MCF 10A (cell line): ENCODE measurements around the gene GNL1. TPM values are rescaled to one million over a fixed set of nuclear protein-coding genes. Genes with fewer than 3 reads are reported as not detected.
"Not testable (repeated sequence)": the region's sequence is repeated elsewhere in the genome, so short reads cannot be mapped to it uniquely, and the experiment has no call there.

Source experiments
- BruUV-seq: library from RNA; stranded (reverse); fragments of 400-500 nt; replicated peaks from 2 replicates; lab custom pipeline; 2021; lab: Mats Ljungman, UMichigan
- CTCF ChIA-PET: fragments of 300-600 bp; sonication (Branson Sonifier 250); formaldehyde crosslinking; extraction: SDS; loops from one replicate; lab custom pipeline; 2021; ENCODE audit warnings: antibody characterized with exemption, inconsistent platforms; lab: Yijun Ruan, JAX
- POLR2A ChIA-PET: fragments of 300-600, 350-650 bp; sonication (Branson Sonifier 250); formaldehyde crosslinking; extraction: SDS; loops from one replicate; lab custom pipeline; 2020; ENCODE audit warnings: antibody characterized with exemption, inconsistent platforms; lab: Yijun Ruan, JAX
- DNase-seq: peaks from one replicate; pipeline ENCODE4 v3.0.0-alpha.2; 2018; ENCODE audit not compliant: unreplicated experiment
- H3K27ac Mint-ChIP-seq: one replicate; pipeline ENCODE4 v1.8.0; 2022; ENCODE audit warnings: mild to moderate bottlenecking, low read depth, mixed read lengths; ENCODE audit not compliant: unreplicated experiment
- H3K27me3 Mint-ChIP-seq: one replicate; pipeline ENCODE4 v1.8.0; 2022; ENCODE audit warnings: mixed read lengths; ENCODE audit not compliant: insufficient read depth, unreplicated experiment
- H3K36me3 Mint-ChIP-seq: one replicate; pipeline ENCODE4 v1.8.0; 2022; ENCODE audit warnings: mild to moderate bottlenecking, moderate library complexity, mixed read lengths; ENCODE audit not compliant: insufficient read depth, unreplicated experiment
- H3K4me1 Mint-ChIP-seq: one replicate; pipeline ENCODE4 v1.8.0; 2022; ENCODE audit warnings: mixed read lengths; ENCODE audit not compliant: insufficient read depth, unreplicated experiment
- H3K4me3 Mint-ChIP-seq: one replicate; pipeline ENCODE4 v1.8.0; 2022; ENCODE audit warnings: mild to moderate bottlenecking, moderate library complexity, mixed read lengths; ENCODE audit not compliant: unreplicated experiment
- H3K9me3 Mint-ChIP-seq: one replicate; pipeline ENCODE4 v1.8.0; 2022; ENCODE audit warnings: mixed read lengths; ENCODE audit not compliant: unreplicated experiment
- intact Hi-C: fragments of 100-400 bp; cut with micrococcal nuclease; formaldehyde crosslinking; loops from 2 replicates; pipeline ENCODE4 v1.14.1; 2022
- total RNA-seq: library from RNA; stranded (reverse); gene quantifications from 2 replicates; pipeline ENCODE4 v1.2.3, GENCODE V29; 2022
- TF ChIP-seq, protein P1 (sequence below): fragments of 200-600 bp; IDR thresholded peaks from one replicate; pipeline ENCODE4 v1.8.0; 2022; ENCODE audit warnings: antibody characterized with exemption, mild to moderate bottlenecking; ENCODE audit not compliant: unreplicated experiment

Gene GNL1
- total RNA-seq, 1 experiment from 2014 or later, result 76.8 TPM

- no peaks in the 10 kb centered on the region for H3K27me3 Mint-ChIP-seq
- H3K4me1 Mint-ChIP-seq, result no peaks in the 10 kb centered on the region
- TF ChIP-seq, protein P1, sequence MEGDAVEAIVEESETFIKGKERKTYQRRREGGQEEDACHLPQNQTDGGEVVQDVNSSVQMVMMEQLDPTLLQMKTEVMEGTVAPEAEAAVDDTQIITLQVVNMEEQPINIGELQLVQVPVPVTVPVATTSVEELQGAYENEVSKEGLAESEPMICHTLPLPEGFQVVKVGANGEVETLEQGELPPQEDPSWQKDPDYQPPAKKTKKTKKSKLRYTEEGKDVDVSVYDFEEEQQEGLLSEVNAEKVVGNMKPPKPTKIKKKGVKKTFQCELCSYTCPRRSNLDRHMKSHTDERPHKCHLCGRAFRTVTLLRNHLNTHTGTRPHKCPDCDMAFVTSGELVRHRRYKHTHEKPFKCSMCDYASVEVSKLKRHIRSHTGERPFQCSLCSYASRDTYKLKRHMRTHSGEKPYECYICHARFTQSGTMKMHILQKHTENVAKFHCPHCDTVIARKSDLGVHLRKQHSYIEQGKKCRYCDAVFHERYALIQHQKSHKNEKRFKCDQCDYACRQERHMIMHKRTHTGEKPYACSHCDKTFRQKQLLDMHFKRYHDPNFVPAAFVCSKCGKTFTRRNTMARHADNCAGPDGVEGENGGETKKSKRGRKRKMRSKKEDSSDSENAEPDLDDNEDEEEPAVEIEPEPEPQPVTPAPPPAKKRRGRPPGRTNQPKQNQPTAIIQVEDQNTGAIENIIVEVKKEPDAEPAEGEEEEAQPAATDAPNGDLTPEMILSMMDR, result no peak
- no TSS peak for BruUV-seq
- ChIA-PET CTCF (interaction anchor here (0.6 to 5.0 kb wide), 7 partner anchors 8 to 424 kb away, joined by 3 to 115 read pairs (median 5); no protein-coding TSS in a partner anchor), POLR2A (interaction anchor here (0.7 to 1.6 kb wide), 6 partner anchors 11 to 44 kb away, joined by 3 to 6 read pairs (median 4); no protein-coding TSS in a partner anchor)
- H3K4me3 Mint-ChIP-seq, result no peak overlapping the region
- intact Hi-C loops, result no loop called here
- DNase-seq, result no peak
- H3K36me3 Mint-ChIP-seq, result no peaks in the 10 kb centered on the region
- H3K27ac Mint-ChIP-seq, result no peak overlapping the region
- H3K9me3 Mint-ChIP-seq, result peaks cover 3% of the 10 kb centered on the region
These were observed 26.3 kb downstream of the GNL1 start for GRCh38 chr6:30530014-30530413.

DNA sequence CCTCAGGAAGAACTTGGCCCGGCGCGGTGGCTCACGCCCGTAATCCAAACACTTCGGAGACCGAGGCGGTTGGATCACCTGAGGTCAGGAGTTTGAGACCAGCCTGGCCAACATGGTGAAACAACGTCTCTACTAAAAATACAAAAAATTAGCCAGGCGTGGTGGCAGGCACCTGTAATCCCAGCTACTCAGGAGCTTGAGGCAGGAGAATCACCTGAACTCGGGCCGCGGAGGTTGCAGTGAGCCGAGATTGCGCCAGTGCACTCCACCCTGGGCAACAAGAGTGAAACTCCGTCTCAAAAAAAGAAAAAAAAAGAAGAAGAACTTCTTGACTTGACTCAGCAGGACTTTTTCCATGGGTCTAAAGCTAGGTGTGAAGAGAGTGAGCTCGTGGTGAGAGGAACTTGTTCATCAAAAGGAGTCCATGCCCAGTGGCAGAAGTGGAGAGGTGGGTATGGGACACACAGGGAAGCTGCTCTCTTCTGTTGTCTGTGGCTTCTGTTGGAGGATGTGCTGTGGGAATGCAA, 26.9 kb downstream of the GNL1 start:
- DNase-seq, H3K36me3 Mint-ChIP-seq, intact Hi-C loops, H3K4me1 Mint-ChIP-seq, H3K4me3 Mint-ChIP-seq, H3K27ac Mint-ChIP-seq, BruUV-seq, H3K9me3 Mint-ChIP-seq, H3K27me3 Mint-ChIP-seq: not testable (repeated sequence)
- ChIA-PET POLR2A (interaction anchor here (0.7 to 1.2 kb wide), 4 partner anchors 12 to 44 kb away, joined by 3 to 6 read pairs (median 4); no protein-coding TSS in a partner anchor), CTCF (interaction anchor here (1.5 to 5.0 kb wide), 4 partner anchors 8 to 49 kb away, joined by 3 to 115 read pairs (median 58); no protein-coding TSS in a partner anchor)

DNA sequence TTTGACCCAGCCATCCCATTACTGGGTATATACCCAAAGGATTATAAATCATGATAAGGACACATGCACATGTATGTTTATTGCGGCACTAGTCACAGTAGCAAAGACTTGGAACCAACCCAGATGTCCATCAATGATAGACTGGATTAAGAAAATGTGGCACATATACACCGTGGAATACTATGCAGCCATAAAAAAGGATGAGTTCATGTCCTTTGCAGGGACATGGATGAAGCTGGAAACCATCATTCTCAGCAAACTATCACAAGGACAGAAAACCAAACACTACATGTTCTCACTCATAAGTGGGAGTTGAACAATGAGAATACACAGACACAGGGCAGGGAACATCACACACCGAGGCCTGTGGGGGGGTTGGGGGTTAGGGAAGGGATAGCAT, 29.8 kb downstream of the GNL1 start:
- BruUV-seq, intact Hi-C loops: not testable (repeated sequence)

GRCh38 chr6:30521952-30522351, 34.3 kb downstream of the GNL1 start:
- intact Hi-C loops, BruUV-seq, DNase-seq, H3K27me3 Mint-ChIP-seq, H3K27ac Mint-ChIP-seq, H3K36me3 Mint-ChIP-seq, H3K9me3 Mint-ChIP-seq, H3K4me3 Mint-ChIP-seq: not testable (repeated sequence)
- CTCF ChIA-PET, result interaction anchor here (0.7 to 3.3 kb wide), 4 partner anchors 9 to 23 kb away, joined by 3 to 26 read pairs (median 4); no protein-coding TSS in a partner anchor
- POLR2A ChIA-PET, result interaction anchor here (0.7 to 2.2 kb wide), 10 partner anchors 11 to 309 kb away, joined by 3 to 8 read pairs (median 4); partner anchors contain the start of gene TRIM26
- H3K4me1 Mint-ChIP-seq, result peaks cover 12% of the 10 kb centered on the region

More for the DNA sequence above, 29.8 kb downstream of the GNL1 start:
- H3K4me3 Mint-ChIP-seq, DNase-seq, H3K4me1 Mint-ChIP-seq, H3K9me3 Mint-ChIP-seq, H3K27ac Mint-ChIP-seq, H3K27me3 Mint-ChIP-seq, H3K36me3 Mint-ChIP-seq: not testable (repeated sequence)
- POLR2A ChIA-PET, result interaction anchor here (1.4 kb wide), 1 partner anchor 91 kb away, joined by 5 read pairs; the partner anchor contains the start of gene MRPS18B
- CTCF ChIA-PET, result interaction anchor here (1.5 kb wide), 1 partner anchor 33 kb away, joined by 3 read pairs; no protein-coding TSS in a partner anchor

- peak; percentile 80 for DNase-seq
- intact Hi-C loops, H3K9me3 Mint-ChIP-seq, BruUV-seq, H3K36me3 Mint-ChIP-seq, H3K27me3 Mint-ChIP-seq, H3K4me3 Mint-ChIP-seq: not testable (repeated sequence)
- H3K4me1 Mint-ChIP-seq, result peaks cover 12% of the 10 kb centered on the region
- ChIA-PET CTCF (interaction anchor here (0.7 to 3.3 kb wide), 5 partner anchors 10 to 24 kb away, joined by 3 to 26 read pairs (median 4); no protein-coding TSS in a partner anchor), POLR2A (interaction anchor here (0.9 to 2.2 kb wide), 10 partner anchors 10 to 308 kb away, joined by 3 to 8 read pairs (median 4); partner anchors contain the start of gene TRIM26)
- peak overlapping the region; percentile 87 for H3K27ac Mint-ChIP-seq
These were observed 35.2 kb downstream of the GNL1 start for GRCh38 chr6:30521082-30521481.
